Embryonic facial prominence (tissue), 1 donor: Measurements from ENCODE around the gene TMPRSS6.

Experiments
- DNase-seq: peaks from one replicate; pipeline ENCODE4 v3.0.0-alpha.2; 2016; ENCODE audit errors: extremely low spot score

TMPRSS6 gene

DNA sequence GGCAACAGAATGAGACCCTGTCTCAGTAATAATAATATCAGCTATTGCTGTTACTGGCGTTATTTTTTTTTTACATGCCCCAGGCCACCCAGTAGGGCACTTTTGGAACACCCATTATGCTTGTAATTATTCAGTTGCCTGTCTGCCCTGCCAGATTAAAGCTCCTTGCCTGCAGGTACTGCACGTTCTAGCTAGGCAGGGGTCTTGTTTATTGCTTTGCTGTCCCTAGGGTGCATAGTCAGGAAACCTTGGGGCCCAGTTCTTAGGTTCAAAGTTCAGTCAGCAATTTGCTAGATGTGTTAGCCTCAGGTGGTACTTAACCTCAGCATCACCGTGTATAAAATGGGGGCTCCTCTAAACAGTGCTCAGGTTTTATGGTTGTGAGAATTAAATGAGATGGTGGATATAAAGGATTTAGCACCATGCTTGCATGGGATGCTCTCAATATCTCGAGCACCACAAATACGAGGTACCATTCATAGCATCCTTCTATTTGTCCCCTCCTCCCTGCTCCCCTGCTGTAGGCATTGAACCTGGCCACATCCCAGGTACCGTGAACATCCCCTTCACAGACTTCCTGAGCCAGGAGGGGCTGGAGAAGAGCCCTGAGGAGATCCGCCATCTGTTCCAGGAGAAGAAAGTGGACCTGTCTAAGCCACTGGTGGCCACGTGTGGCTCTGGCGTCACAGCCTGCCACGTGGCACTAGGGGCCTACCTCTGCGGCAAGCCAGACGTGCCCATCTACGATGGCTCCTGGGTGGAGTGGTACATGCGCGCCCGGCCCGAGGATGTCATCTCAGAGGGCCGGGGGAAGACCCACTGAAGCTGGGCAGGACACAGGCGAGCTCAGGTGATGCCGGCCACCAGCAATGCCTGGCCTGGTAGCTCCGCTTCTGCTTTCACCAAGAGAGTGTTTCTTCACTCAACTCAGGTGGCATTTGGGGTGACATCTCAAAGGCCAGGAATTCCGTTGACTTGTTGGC, 80.5 kb downstream of the TMPRSS6 start:
- no peak for DNase-seq

- no peak for DNase-seq
Measured at GRCh38 chr22:37027556-37027955, 82.0 kb downstream of the TMPRSS6 start.

GRCh38 chr22:37026325-37026724, 83.2 kb downstream of the TMPRSS6 start:
- DNase-seq = no peak

GRCh38 chr22:37025500-37026070, 83.9 kb downstream of the TMPRSS6 start:
- no peak for DNase-seq

- DNase-seq = no peak
Measured at GRCh38 chr22:37024339-37025157, 85.0 kb downstream of the TMPRSS6 start.

DNA sequence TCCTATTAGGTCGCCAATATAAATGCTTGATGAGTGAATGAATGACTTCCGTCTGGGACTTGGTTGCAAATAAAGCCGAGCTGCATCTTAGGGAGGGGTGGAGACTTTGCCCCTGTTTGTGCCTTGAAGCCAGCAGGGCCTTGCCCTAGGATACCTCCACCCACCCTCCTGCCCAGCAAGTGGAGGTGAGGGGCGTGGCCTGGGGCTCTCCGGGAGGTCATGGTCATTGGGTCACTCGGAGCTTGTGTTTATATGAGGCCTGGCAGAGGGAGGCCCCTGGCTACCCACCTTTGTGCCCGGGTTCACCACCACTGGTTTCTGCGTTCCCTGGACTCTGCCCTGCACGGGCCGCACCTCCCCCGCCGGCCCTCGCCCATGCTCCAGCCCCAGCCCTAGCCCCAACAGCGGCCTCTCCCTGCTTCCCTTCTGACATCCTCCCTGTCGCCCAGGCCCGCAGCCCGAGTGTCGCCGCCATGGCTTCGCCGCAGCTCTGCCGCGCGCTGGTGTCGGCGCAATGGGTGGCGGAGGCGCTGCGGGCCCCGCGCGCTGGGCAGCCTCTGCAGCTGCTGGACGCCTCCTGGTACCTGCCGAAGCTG, 85.7 kb downstream of the TMPRSS6 start:
- DNase-seq = no peak

DNA sequence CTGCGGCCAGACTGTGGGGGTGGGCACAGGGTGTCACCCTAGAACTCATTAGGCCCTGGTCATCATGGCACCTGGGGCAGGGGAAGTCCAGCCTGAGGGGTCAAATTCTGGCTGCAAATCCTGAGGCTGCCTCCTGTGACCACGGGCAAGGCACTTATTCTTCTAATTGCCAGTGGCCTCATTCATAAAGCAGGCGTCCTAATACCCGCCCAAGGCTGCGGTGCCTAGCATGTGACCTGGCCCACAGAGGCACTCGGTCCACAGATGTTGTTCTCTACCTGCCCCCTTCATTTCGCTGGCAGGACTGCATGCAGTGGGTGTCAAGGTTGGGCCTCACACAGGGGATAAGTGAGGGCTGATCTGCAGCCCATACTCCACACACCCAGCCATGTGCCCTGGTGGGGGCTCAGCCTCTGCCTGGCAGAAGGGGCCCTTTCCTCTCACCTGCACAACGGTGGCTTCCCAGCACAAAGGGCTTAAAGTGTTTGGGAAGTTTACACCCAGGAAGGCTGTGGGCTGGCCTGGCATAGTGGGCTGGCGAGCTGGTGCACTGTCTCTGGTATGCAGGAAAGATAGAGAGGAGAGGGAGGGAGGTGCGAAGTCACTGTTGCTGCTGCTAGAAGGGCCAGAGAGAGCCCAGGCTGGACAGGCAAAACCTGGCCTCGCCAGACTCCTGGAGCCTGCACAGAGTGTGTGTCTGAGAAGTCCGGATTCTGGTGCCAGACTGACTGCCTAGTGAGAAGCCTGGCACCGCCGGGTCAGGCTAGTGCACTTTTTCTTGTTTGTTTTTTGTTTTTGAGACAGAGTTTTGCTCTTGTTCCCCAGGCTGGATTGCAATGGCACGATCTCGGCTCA, 86.8 kb downstream of the TMPRSS6 start:
- no peak for DNase-seq

DNA sequence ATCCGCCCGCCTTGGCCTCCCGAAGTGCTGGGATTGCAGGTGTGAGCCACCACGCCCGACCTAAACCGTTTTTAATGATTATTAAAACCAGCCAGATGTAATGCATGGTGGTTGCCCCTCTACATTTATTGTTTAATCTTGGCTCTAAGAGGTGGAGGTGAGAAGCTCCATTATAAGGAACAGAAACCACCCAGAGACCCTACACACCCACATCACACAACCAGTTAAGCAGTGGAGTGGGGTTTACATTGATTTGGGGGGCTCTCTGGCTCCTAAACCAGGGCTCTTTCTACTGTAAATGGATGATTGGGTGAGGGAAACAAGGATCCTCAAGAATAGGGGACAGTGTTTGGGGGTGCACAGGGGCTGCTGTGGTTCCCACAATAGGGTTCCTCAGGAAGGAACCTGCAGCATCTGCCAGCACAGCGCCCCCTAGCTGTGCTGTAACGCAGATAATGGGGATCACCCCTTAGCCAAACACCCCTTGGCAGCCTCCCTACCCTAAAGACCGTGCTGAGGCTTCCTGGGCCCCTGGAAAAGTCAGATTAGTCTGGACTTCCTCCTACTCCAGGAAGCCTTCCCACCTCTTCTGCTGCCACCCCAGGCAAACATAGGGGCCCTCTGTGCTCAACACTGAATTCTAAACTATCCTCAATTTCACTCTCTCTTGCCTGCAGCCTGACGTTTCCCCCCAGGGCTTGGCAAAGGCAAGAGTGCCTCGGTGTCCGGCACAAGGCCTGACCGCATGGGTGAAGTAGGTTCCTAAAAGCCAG, 87.6 kb downstream of the TMPRSS6 start:
- no peak for DNase-seq

DNA sequence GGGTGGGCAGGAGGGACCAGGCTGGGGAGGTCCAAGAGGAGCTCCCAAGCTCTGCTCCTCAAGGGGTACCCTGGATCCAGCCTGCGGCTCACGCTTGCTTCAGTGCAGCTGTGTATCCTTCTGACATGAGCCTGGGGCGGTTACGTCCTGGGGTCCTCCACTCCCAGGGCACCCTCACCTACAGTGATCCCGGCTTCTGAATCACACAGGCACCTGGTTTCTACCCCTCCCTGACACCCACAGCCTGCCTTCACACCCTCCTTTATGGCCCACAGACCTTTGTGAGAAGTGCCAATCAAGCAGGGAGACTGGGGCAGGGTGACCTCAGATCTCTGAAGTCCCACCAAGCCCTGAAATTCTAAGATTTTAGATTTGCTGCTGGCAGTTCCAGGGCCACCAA, 88.5 kb downstream of the TMPRSS6 start:
- DNase-seq = no peak

DNA sequence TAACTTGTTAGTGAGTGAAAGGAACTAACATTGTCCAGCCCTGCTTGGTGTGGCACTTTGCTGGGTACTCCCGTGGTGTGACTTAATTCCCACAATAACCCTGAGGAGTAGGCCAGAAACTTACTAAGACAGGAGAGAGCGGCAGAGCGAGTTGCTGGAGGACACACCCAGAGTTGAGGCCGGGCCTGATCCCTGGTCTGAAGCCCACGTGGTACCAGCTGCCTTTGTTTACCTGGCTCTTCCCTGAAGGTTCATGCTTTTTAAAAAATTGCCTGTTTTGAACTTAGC, 89.4 kb downstream of the TMPRSS6 start:
- DNase-seq = no peak

DNA sequence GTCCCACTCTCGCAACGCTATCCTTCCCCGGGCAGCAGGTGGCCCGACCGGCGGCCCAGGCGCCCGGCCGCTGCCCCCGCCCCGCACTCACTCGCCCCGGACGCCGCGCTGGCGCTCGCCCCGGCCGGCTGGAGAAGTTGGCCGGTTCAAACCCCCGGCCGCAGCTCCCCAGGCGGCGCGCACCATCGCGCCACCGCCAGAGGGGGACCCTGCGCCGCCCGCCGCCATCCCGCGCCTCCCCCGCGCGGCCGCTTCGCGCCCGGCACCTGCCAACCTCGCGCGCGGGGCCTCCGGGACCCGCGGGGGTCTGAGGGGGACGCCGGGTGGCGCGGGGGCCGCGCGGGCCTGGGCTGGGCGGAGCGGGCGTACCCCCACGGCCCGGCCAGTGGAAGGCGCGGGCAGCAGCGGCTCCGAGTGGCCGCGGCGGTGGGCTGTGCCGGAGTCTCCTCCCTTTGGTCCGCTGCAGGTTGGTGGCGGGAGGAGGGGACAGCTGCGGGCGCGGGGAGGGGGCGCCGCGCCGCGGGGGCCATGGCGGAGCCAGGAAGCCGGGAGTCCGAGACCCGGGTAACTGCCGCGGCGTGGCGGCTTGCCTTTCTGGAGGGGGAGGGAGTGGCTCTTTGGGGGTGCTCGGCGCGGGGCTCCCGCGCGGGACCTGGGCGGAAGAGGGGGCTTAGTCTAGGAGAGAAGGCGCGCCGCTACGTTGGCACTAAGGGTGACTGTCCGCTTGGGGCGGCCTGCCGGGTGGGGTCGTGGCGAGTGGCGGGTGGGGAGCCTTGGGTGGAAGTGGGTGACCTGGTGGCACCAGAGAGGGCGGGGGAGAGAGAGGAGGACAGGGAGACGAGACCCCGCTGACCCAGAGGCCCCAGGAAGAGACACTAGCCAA, 90.0 kb downstream of the TMPRSS6 start, which contains the start of the genes MPST and TST:
TSS of gene MPST (plus strand) at position 434 of the 883 bp plus-strand sequence. CDS start at position 529, 95 bp downstream.
TSS of gene TST (minus strand) at position 139 of the 883 bp plus-strand sequence. CDS start 715 bp downstream, outside the sequence.
- DNase-seq = no peak

- peak; percentile 14 for DNase-seq
Measured at GRCh38 chr22:37018815-37019308, 90.7 kb downstream of the TMPRSS6 start.

GRCh38 chr22:37018086-37018814, 91.3 kb downstream of the TMPRSS6 start:
- DNase-seq = no peak

- no peak for DNase-seq
Measured at GRCh38 chr22:37017356-37017755, 92.2 kb downstream of the TMPRSS6 start.

DNA sequence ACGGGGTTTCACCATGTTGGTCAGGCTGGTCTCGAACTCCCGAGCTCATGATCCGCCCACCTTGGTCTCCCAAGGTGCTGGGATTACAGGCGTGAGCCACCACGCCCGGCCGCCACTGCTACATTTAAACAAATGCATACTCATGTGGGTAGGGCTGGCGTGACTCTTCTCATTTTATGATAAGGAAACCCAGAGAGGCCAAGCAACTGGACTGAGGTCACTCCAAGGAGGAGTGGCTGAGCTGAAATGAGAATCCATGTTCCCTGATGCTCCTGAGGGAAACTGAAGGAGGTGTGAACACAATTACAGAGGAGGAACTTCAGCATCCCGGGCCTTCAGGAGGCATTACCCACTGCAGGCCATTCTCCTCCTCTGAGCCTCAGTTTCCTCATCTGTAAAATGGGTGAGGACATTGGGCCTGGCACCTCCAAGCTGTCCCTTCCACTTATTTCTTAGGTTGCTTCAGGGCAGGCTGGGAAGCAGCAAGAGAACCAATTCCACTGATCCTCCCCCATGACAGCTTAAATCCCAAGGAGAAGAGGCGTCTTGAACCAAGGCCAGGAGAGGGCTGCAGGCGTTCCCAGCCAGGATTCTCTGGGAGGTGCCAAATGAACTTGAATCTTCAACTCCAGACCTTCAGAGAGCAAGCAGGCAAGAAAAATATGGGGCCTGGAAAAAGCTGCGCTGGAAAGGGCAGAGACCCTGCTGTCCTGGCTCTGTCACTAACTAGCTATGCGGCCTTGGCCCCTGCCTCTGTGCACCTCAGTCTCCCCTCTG, 93.2 kb downstream of the TMPRSS6 start:
- no peak for DNase-seq

GRCh38 chr22:37015587-37015878, 94.0 kb downstream of the TMPRSS6 start:
- no peak for DNase-seq
